ENCODE results near the gene GSTM5. TPM values are rescaled to one million over a fixed set of nuclear protein-coding genes. Genes with fewer than 3 reads are reported as not detected.
A peak's percentile ranks its signal among the peaks of the same experiment; 100 is the strongest.

GSTM5 gene
- total and polyA plus RNA-seq, 5 donors from 2014 or later, result not detected

DNA sequence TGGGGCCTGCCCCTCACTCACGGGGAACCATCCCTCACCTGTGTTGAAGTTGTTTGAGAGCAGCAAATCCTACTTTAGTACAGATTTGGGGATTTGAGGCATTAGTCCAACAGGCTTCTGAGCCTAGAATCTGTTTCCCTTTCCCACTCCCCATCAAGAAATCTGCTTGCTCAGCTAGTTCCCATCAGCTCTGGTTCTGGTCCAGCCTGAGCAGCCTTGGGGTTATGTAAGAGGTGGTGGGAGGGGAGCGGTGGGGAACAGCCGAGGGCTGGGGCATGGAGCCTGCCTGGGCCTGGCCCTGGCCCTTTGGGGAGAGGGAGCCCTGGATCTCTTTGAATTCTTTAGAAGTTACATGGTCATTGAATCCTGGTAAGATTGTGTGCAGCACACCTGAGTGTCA is 4.1 kb downstream of the GSTM5 start:
- Mint-ChIP-seq H3K36me3 (no peaks in the 10 kb centered on the region), H3K27me3 (peaks cover 21% of the 10 kb centered on the region), H3K4me3 (no peak overlapping the region), H3K27ac (no peak overlapping the region), H3K4me1 (no peaks in the 10 kb centered on the region), H3K9me3 (peaks cover 0 to 5% (median 0%) of the 10 kb centered on the region in 7 donors)
- no peaks in the 10 kb centered on the region for H3K4me1 ChIP-seq (ENCODE audit: control insufficient read depth, insufficient read depth, low read length, poor library complexity, severe bottlenecking)
- H3K36me3 ChIP-seq (ENCODE audit: control insufficient read depth, insufficient read depth, low read length), result no peaks in the 10 kb centered on the region
- no peak overlapping the region for H3K4me3 ChIP-seq (ENCODE audit: low read depth, low read length)
- DNase-seq (no peak), ATAC-seq (ENCODE audit: low read depth in 2 of 2) (no peak)
- H3K27ac ChIP-seq (ENCODE audit: insufficient read depth, low read length, poor library complexity, severe bottlenecking), result no peak overlapping the region
- peaks cover 3% of the 10 kb centered on the region for H3K27me3 ChIP-seq (ENCODE audit: control insufficient read depth, insufficient read depth, low read length)
- H3K9me3 ChIP-seq (ENCODE audit: control insufficient read depth in 2 of 2, low read length in 2 of 2), result no peaks in the 10 kb centered on the region

DNA sequence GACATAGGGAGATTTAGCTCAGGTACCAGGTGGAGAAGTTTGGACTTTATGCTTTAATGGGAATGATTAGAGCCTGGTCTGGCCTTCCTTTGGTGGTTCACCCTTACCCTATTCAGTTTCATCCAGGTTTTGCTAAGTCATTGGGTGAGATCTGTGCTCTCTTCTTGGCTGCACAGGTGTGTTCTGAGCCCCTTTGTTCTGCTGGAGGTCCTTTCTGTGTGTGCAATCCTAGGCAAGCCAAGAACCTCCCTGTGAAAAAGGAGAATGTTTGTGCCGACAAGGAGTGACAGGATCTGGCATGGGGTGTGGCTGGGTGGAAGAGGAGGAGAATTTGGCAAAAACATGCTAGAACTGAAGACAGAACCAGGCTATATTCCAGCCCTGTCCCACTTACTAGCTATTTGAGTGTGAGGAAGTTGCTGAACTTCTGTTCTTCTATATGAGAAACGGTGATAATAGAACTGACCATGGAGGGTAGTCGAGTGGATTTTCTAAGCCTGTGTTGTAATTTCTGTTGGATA is 4.6 kb downstream of the GSTM5 start:
- DNase-seq (no peak), ATAC-seq (ENCODE audit: low read depth in 2 of 2) (no peak)
- Histone ChIP-seq H3K36me3 (ENCODE audit: control insufficient read depth, insufficient read depth, low read length) (no peaks in the 10 kb centered on the region), H3K4me3 (ENCODE audit: low read depth, low read length) (no peak overlapping the region), H3K4me1 (ENCODE audit: control insufficient read depth, insufficient read depth, low read length, poor library complexity, severe bottlenecking) (no peaks in the 10 kb centered on the region), H3K27me3 (ENCODE audit: control insufficient read depth, insufficient read depth, low read length) (peaks cover 5% of the 10 kb centered on the region), H3K9me3 (ENCODE audit: control insufficient read depth in 2 of 2, low read length in 2 of 2) (no peaks in the 10 kb centered on the region), H3K27ac (ENCODE audit: insufficient read depth, low read length, poor library complexity, severe bottlenecking) (no peak overlapping the region)
- Mint-ChIP-seq H3K36me3 (no peaks in the 10 kb centered on the region), H3K4me1 (no peaks in the 10 kb centered on the region), H3K27me3 (peaks cover 24% of the 10 kb centered on the region), H3K9me3 (peaks cover 0 to 5% (median 0%) of the 10 kb centered on the region in 7 donors), H3K4me3 (no peak overlapping the region), H3K27ac (no peak overlapping the region)

DNA sequence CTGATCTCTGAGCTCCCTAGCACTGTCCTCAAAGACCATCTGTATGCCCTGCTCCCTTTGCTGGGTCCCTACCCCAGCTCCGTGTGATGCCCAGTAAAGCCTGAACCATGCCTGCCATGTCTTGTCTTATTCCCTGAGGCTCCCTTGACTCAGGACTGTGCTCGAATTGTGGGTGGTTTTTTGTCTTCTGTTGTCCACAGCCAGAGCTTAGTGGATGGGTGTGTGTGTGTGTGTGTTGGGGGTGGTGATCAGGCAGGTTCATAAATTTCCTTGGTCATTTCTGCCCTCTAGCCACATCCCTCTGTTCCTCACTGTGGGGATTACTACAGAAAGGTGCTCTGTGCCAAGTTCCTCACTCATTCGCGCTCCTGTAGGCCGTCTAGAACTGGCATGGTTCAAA is 5.7 kb downstream of the GSTM5 start:
- DNase-seq (no peak), ATAC-seq (ENCODE audit: low read depth in 2 of 2) (no peak)
- Mint-ChIP-seq H3K27me3 (peaks cover 27% of the 10 kb centered on the region), H3K27ac (no peak overlapping the region), H3K36me3 (no peaks in the 10 kb centered on the region), H3K4me3 (no peak overlapping the region), H3K4me1 (no peaks in the 10 kb centered on the region), H3K9me3 (peaks cover 0 to 2% (median 0%) of the 10 kb centered on the region in 7 donors)
- H3K27me3 ChIP-seq (ENCODE audit: control insufficient read depth, insufficient read depth, low read length), result peaks cover 5% of the 10 kb centered on the region
- H3K36me3 ChIP-seq (ENCODE audit: control insufficient read depth, insufficient read depth, low read length), result no peaks in the 10 kb centered on the region
- no peaks in the 10 kb centered on the region for H3K4me1 ChIP-seq (ENCODE audit: control insufficient read depth, insufficient read depth, low read length, poor library complexity, severe bottlenecking)
- H3K9me3 ChIP-seq (ENCODE audit: control insufficient read depth in 2 of 2, low read length in 2 of 2), result no peaks in the 10 kb centered on the region
- no peak overlapping the region for H3K4me3 ChIP-seq (ENCODE audit: low read depth, low read length)
- no peak overlapping the region for H3K27ac ChIP-seq (ENCODE audit: insufficient read depth, low read length, poor library complexity, severe bottlenecking)

DNA sequence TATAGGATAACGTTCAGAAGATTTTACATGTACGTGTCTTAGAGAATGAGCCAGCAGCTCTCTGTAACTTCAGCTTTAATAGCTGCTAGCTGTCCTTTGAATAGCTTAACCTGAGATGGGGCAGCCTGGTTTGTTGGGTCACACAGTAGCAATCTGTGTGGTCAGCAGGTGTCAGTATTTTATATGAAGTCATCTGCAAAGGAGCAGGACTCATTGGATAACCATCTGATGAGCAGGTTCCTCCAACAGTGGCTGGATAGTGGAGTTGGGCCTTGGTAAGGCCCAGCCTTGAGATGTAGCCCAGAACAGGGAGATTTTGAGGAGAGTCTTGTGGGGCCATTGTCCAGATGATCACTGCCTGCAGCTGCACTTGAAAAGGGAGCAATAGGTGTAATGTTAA is 6.4 kb downstream of the GSTM5 start:
- Histone ChIP-seq H3K36me3 (ENCODE audit: control insufficient read depth, insufficient read depth, low read length) (no peaks in the 10 kb centered on the region), H3K27me3 (ENCODE audit: control insufficient read depth, insufficient read depth, low read length) (peaks cover 5% of the 10 kb centered on the region), H3K9me3 (ENCODE audit: control insufficient read depth in 2 of 2, low read length in 2 of 2) (no peaks in the 10 kb centered on the region), H3K4me1 (ENCODE audit: control insufficient read depth, insufficient read depth, low read length, poor library complexity, severe bottlenecking) (no peaks in the 10 kb centered on the region), H3K27ac (ENCODE audit: insufficient read depth, low read length, poor library complexity, severe bottlenecking) (no peak overlapping the region), H3K4me3 (ENCODE audit: low read depth, low read length) (no peak overlapping the region)
- no peaks in the 10 kb centered on the region for H3K36me3 Mint-ChIP-seq
- H3K27ac Mint-ChIP-seq, result no peak overlapping the region
- no peak overlapping the region for H3K4me3 Mint-ChIP-seq
- no peaks in the 10 kb centered on the region for H3K4me1 Mint-ChIP-seq
- peaks cover 0 to 2% (median 0%) of the 10 kb centered on the region in 7 donors for H3K9me3 Mint-ChIP-seq
- H3K27me3 Mint-ChIP-seq, result peaks cover 23% of the 10 kb centered on the region
- no peak for ATAC-seq (ENCODE audit: low read depth in 2 of 2)
- no peak for DNase-seq

DNA sequence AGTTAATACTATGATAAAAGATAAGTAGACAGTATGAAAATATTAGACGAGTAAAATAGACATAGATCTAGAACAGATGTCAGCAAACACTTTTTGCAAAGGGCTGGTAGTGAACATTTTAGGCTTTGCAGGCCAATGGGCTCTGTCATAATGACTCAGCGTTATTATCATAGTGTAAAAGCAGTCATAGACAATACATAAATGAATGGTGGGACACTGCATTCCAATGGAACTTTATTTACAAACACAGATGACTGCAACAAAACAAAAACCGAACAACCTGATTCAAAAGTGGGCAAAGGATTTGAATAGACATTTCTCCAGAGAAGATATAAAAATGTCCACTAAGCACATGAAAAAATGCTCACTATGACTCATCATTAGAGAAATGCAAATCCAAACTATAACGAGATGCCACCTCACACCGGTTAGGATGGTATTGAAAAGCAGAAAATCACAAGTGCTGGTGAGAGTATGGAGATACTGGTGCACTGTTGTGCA is 7.3 kb downstream of the GSTM5 start:
- Mint-ChIP-seq H3K27me3 (peaks cover 15% of the 10 kb centered on the region), H3K27ac (no peak overlapping the region), H3K36me3 (no peaks in the 10 kb centered on the region), H3K9me3 (peaks cover 0 to 1% (median 0%) of the 10 kb centered on the region in 7 donors), H3K4me3 (no peak overlapping the region), H3K4me1 (no peaks in the 10 kb centered on the region)
- Histone ChIP-seq H3K36me3 (ENCODE audit: control insufficient read depth, insufficient read depth, low read length) (no peaks in the 10 kb centered on the region), H3K27ac (ENCODE audit: insufficient read depth, low read length, poor library complexity, severe bottlenecking) (no peak overlapping the region), H3K4me1 (ENCODE audit: control insufficient read depth, insufficient read depth, low read length, poor library complexity, severe bottlenecking) (no peaks in the 10 kb centered on the region), H3K9me3 (ENCODE audit: control insufficient read depth in 2 of 2, low read length in 2 of 2) (no peaks in the 10 kb centered on the region), H3K4me3 (ENCODE audit: low read depth, low read length) (no peak overlapping the region), H3K27me3 (ENCODE audit: control insufficient read depth, insufficient read depth, low read length) (peaks cover 5% of the 10 kb centered on the region)
- ATAC-seq (ENCODE audit: low read depth in 2 of 2) (no peak), DNase-seq (peak in 1 of 3 donors; percentile 19)

DNA sequence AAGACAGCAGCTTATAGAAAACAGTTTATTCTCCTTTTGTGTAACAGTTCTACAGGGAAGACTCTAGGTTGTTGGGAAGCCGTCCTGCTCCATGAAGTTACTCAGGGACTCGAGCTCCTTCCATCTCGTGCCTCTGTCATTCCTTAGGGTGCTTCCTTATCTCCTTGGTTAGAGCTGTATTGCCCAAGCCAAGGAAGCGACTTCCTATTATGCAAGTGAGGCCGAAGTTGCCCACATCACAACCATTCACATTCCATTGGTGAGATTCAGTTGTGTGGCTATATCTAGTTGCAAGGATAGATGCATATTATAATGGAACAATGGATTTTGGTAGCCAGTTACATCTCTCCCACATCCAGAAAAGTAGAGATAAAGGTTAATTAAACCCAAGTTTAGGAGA is 9.0 kb downstream of the GSTM5 start:
- Histone ChIP-seq H3K36me3 (ENCODE audit: control insufficient read depth, insufficient read depth, low read length) (no peaks in the 10 kb centered on the region), H3K27me3 (ENCODE audit: control insufficient read depth, insufficient read depth, low read length) (peaks cover 5% of the 10 kb centered on the region), H3K27ac (ENCODE audit: insufficient read depth, low read length, poor library complexity, severe bottlenecking) (no peak overlapping the region), H3K4me1 (ENCODE audit: control insufficient read depth, insufficient read depth, low read length, poor library complexity, severe bottlenecking) (no peaks in the 10 kb centered on the region), H3K4me3 (ENCODE audit: low read depth, low read length) (no peak overlapping the region), H3K9me3 (ENCODE audit: control insufficient read depth in 2 of 2, low read length in 2 of 2) (no peaks in the 10 kb centered on the region)
- Mint-ChIP-seq H3K4me1 (no peaks in the 10 kb centered on the region), H3K36me3 (no peaks in the 10 kb centered on the region), H3K27me3 (peaks cover 17% of the 10 kb centered on the region), H3K4me3 (no peak overlapping the region), H3K9me3 (no peaks in the 10 kb centered on the region), H3K27ac (no peak overlapping the region)
- DNase-seq, result no peak
- ATAC-seq (ENCODE audit: low read depth in 2 of 2), result no peak

DNA sequence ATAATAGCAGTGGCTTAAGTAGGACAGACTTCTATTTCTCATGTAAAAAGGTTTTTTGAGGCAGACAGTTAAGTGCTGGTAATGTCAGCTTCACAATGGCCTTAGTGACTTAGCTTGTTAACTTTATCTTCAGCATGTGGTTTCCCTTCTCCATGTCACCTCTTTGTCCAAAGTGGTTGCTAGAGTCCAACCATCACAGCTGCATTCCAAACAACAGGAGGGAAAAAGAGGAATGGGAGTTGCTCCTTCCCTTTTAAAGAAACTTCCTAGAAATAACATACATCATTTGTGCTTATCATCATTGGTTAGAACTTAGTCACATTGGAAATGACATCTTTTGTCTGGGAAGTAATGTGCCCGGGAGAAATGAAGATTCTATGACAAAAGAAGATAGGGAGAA is 9.9 kb downstream of the GSTM5 start:
- Histone ChIP-seq H3K27me3 (ENCODE audit: control insufficient read depth, insufficient read depth, low read length) (peaks cover 5% of the 10 kb centered on the region), H3K27ac (ENCODE audit: insufficient read depth, low read length, poor library complexity, severe bottlenecking) (no peak overlapping the region), H3K36me3 (ENCODE audit: control insufficient read depth, insufficient read depth, low read length) (no peaks in the 10 kb centered on the region), H3K9me3 (ENCODE audit: control insufficient read depth in 2 of 2, low read length in 2 of 2) (no peaks in the 10 kb centered on the region), H3K4me1 (ENCODE audit: control insufficient read depth, insufficient read depth, low read length, poor library complexity, severe bottlenecking) (no peaks in the 10 kb centered on the region), H3K4me3 (ENCODE audit: low read depth, low read length) (no peak overlapping the region)
- peaks cover 27% of the 10 kb centered on the region for H3K27me3 Mint-ChIP-seq
- H3K27ac Mint-ChIP-seq, result no peak overlapping the region
- DNase-seq (no peak), ATAC-seq (ENCODE audit: low read depth in 2 of 2) (no peak)
- no peak overlapping the region for H3K4me3 Mint-ChIP-seq
- H3K4me1 Mint-ChIP-seq, result no peaks in the 10 kb centered on the region
- H3K9me3 Mint-ChIP-seq, result no peaks in the 10 kb centered on the region
- no peaks in the 10 kb centered on the region for H3K36me3 Mint-ChIP-seq

DNA sequence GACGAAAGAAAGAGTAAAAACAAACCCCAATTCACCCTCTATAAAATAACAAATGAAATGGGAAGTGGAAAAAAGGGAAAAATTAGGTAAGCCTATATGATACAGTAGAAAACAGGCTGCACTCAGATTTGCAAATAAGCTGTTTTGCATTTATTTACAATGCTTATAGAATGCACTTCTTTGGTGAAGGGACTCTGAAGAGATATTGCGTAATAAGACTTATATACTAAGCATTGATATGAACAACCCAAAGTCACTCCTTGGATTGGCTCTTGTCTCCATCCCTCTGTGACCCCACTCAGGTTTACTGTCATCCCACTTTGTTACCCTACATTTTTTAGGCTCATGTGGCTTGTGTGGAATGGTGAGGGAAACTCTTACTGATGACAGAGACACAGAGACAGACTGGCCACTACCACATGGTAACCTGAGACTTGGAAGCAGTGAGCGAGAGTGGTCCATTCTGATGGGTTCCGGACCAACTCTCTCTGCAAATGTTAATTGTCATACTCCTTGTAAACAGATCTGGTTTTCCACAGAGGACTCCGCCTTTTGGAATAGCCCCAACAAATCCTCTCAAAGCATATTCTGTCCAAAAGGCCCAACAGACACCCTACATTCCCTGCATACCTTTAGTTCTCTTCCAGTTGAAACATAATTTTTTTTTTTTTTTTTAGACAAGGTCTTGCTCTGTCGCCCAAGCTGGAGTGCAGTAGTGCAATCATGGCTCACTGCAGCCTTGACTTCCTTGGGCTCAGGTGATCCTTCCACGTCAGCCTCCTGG is 11.0 kb downstream of the GSTM5 start:
- Histone ChIP-seq H3K27ac (ENCODE audit: insufficient read depth, low read length, poor library complexity, severe bottlenecking) (no peak overlapping the region), H3K27me3 (ENCODE audit: control insufficient read depth, insufficient read depth, low read length) (peaks cover 5% of the 10 kb centered on the region), H3K36me3 (ENCODE audit: control insufficient read depth, insufficient read depth, low read length) (no peaks in the 10 kb centered on the region), H3K4me3 (ENCODE audit: low read depth, low read length) (no peak overlapping the region), H3K4me1 (ENCODE audit: control insufficient read depth, insufficient read depth, low read length, poor library complexity, severe bottlenecking) (no peaks in the 10 kb centered on the region), H3K9me3 (ENCODE audit: control insufficient read depth in 2 of 2, low read length in 2 of 2) (no peaks in the 10 kb centered on the region)
- ATAC-seq (ENCODE audit: low read depth in 2 of 2), result no peak
- H3K27ac Mint-ChIP-seq, result no peak overlapping the region
- H3K4me1 Mint-ChIP-seq, result no peaks in the 10 kb centered on the region
- no peak overlapping the region for H3K4me3 Mint-ChIP-seq
- no peaks in the 10 kb centered on the region for H3K9me3 Mint-ChIP-seq
- no peaks in the 10 kb centered on the region for H3K36me3 Mint-ChIP-seq
- peaks cover 31% of the 10 kb centered on the region for H3K27me3 Mint-ChIP-seq
- DNase-seq, result no peak
